HFFc6 (cell line): ENCODE measurements around the gene JMJD4. TPM values are rescaled to one million over a fixed set of nuclear protein-coding genes. Genes with fewer than 3 reads are reported as not detected.

Source experiments
- DNase-seq: peaks from one replicate; pipeline ENCODE4 v3.0.0-alpha.2; 2018
- H3K27ac Mint-ChIP-seq: 2 replicates; pipeline ENCODE4 v1.8.0; 2020; ENCODE audit warnings: mild to moderate bottlenecking, mixed read lengths
- H3K27me3 Mint-ChIP-seq: 2 replicates; pipeline ENCODE4 v1.8.0; 2021; ENCODE audit warnings: mild to moderate bottlenecking, moderate library complexity, mixed read lengths; ENCODE audit not compliant: insufficient read depth
- H3K36me3 Mint-ChIP-seq: 2 replicates; pipeline ENCODE4 v1.8.0; 2021; ENCODE audit warnings: low read depth, mixed read lengths
- H3K4me1 Mint-ChIP-seq: 2 replicates; pipeline ENCODE4 v1.8.0; 2020; ENCODE audit warnings: low read depth, mixed read lengths
- H3K4me3 Mint-ChIP-seq: 2 replicates; pipeline ENCODE4 v1.8.0; 2020; ENCODE audit warnings: mild to moderate bottlenecking, moderate library complexity, mixed read lengths
- H3K9me3 Mint-ChIP-seq: 2 replicates; pipeline ENCODE4 v1.8.0; 2020; ENCODE audit warnings: mild to moderate bottlenecking, mixed read lengths
- total RNA-seq, 6 experiments: library from RNA; stranded (reverse); fragmentation: NEBNext Ultra II Directional; extraction: Animal tissue kit (Norgen Biotek cat#: 25700); gene quantifications; 2 replicates in 1 of 6; 3 replicates in 5 of 6; pipeline ENCODE4 v1.2.3, GENCODE V29; 2021
- TF ChIP-seq, protein P1 (sequence below): fragments of 200-600 bp; sonication (generic); IDR thresholded peaks from 2 replicates; pipeline ENCODE4 v1.5.0; 2021; ENCODE audit warnings: antibody characterized with exemption, mild to moderate bottlenecking

Gene JMJD4
- total RNA-seq, 6 experiments from 2014 or later = 20.2 to 23.1 (median 21.5) TPM

- DNase-seq = no peak
- no peak overlapping the region for H3K4me3 Mint-ChIP-seq
- TF ChIP-seq, protein P1, sequence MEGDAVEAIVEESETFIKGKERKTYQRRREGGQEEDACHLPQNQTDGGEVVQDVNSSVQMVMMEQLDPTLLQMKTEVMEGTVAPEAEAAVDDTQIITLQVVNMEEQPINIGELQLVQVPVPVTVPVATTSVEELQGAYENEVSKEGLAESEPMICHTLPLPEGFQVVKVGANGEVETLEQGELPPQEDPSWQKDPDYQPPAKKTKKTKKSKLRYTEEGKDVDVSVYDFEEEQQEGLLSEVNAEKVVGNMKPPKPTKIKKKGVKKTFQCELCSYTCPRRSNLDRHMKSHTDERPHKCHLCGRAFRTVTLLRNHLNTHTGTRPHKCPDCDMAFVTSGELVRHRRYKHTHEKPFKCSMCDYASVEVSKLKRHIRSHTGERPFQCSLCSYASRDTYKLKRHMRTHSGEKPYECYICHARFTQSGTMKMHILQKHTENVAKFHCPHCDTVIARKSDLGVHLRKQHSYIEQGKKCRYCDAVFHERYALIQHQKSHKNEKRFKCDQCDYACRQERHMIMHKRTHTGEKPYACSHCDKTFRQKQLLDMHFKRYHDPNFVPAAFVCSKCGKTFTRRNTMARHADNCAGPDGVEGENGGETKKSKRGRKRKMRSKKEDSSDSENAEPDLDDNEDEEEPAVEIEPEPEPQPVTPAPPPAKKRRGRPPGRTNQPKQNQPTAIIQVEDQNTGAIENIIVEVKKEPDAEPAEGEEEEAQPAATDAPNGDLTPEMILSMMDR = no peak
- no peaks in the 10 kb centered on the region for H3K9me3 Mint-ChIP-seq
- H3K27ac Mint-ChIP-seq = no peak overlapping the region
- H3K27me3 Mint-ChIP-seq = peaks cover 2% of the 10 kb centered on the region; the same call in 1 of the 2 replicates
- peaks cover 29% of the 10 kb centered on the region for H3K36me3 Mint-ChIP-seq
- peaks cover 27% of the 10 kb centered on the region for H3K4me1 Mint-ChIP-seq
Measured at GRCh38 chr1:227768125-227768439, 33.0 kb upstream of the JMJD4 start.

DNA sequence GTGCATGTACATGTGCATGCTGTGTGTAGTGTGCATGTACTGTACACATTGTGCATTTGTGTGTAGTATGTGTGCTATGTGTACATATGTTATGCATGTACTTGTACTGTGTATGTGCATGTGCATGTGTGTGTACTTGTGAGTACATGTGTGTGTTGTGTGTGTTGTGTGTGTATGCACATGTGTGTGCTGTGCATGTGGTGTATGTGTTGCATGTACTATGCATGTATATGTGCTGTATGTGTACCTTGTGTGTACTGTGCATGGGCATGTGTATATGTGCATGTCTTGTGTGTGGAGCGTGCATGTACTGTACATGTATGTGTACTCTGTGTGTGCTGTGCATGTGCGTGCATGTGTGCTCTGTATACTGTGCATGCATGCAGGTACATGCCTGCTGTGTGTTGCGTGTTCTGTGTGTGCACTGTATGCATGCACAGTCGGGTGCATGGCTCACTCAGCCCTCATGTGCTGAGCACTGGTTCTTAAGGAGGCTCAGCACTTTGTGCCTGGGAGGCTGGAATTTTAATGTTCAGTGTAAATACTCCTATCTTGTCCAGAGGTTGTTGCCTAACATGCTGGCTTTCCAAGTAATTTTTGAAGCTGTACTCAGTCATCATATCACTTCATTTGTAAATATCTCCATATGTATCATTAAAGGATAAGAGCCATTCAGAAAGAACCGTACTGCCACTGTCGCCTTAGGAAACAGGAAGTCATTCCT lies 32.5 kb upstream of the JMJD4 start:
- Mint-ChIP-seq H3K4me3 (no peak overlapping the region), H3K4me1 (peaks cover 32% of the 10 kb centered on the region), H3K9me3 (no peaks in the 10 kb centered on the region), H3K27ac (no peak overlapping the region), H3K36me3 (peaks cover 29% of the 10 kb centered on the region), H3K27me3 (peaks cover 2% of the 10 kb centered on the region; the same call in 1 of the 2 replicates)
- TF ChIP-seq, protein P1 = no peak
- DNase-seq = no peak

- H3K4me3 Mint-ChIP-seq = no peak overlapping the region
- no peak for DNase-seq
- TF ChIP-seq, protein P1 = no peak
- H3K9me3 Mint-ChIP-seq = no peaks in the 10 kb centered on the region
- peaks cover 37% of the 10 kb centered on the region for H3K4me1 Mint-ChIP-seq
- peaks cover 25% of the 10 kb centered on the region for H3K36me3 Mint-ChIP-seq
- peaks cover 2% of the 10 kb centered on the region; the same call in 1 of the 2 replicates for H3K27me3 Mint-ChIP-seq
- no peak overlapping the region for H3K27ac Mint-ChIP-seq
Measured at GRCh38 chr1:227766653-227767277, 31.7 kb upstream of the JMJD4 start.

- Mint-ChIP-seq H3K27ac (no peak overlapping the region), H3K4me1 (peaks cover 42% of the 10 kb centered on the region), H3K4me3 (no peak overlapping the region), H3K27me3 (peaks cover 2% of the 10 kb centered on the region; the same call in 1 of the 2 replicates), H3K36me3 (peaks cover 28% of the 10 kb centered on the region), H3K9me3 (no peaks in the 10 kb centered on the region)
- TF ChIP-seq, protein P1 = no peak
- peak; percentile 31 for DNase-seq
Measured at GRCh38 chr1:227766015-227766634, 31.0 kb upstream of the JMJD4 start.

DNA sequence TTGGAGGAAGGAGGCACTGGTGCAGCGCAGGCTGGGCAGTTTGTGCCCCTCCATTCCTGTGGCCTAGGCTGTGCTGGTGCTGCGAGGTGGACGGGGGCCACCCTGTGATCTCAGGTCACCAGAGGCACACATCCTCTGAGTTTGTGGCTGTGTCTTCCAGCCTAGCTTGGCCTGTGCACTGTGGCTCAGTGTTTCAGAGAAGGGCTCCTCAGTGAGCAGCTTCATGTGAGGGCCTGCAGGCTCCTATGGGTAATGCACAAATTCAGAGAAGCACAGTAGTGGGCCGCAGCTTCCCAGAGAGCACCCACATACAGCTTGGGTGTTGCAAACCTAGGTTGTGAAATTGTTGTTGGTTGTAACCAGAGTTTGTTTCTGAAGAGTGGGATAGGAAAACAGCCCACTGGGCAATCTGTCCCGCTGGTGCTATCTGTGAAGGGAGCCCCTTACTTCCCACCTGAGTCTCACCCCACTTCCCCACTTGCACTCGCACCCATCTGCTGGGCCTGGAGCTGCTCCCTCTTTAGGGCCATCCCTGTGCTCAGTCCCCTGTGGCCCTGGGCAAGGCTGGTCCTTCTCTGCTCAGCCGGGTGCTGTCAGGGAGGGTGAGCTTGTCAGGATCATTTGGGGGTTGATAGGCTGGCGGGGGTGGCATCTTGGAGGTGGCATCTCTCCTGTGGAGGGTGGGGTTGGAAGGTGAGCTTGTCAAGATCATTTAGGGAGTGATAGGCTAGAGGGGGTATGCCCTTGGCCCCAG lies 30.3 kb upstream of the JMJD4 start:
- DNase-seq = no peak
- H3K9me3 Mint-ChIP-seq = no peaks in the 10 kb centered on the region
- peaks cover 2% of the 10 kb centered on the region; the same call in 1 of the 2 replicates for H3K27me3 Mint-ChIP-seq
- H3K4me1 Mint-ChIP-seq = peaks cover 49% of the 10 kb centered on the region
- peaks cover 32% of the 10 kb centered on the region for H3K36me3 Mint-ChIP-seq
- H3K27ac Mint-ChIP-seq = no peak overlapping the region
- H3K4me3 Mint-ChIP-seq = no peak overlapping the region
- TF ChIP-seq, protein P1 = no peak
